HepG2 (cell line): Measurements from ENCODE around the gene RSKR. TPM values are rescaled to one million over a fixed set of nuclear protein-coding genes. Genes with fewer than 3 reads are reported as not detected.

ENCODE experiments used
- ASH2L ChIP-seq: fragments of 300-600, 200-600 bp; sonication (generic); IDR thresholded peaks from 2 replicates; pipeline ENCODE4 v1.7.0; 2017; ENCODE audit warnings: low read depth, mild to moderate bottlenecking, moderate library complexity, mixed read lengths, low read length; ENCODE audit not compliant: insufficient read length
- DNMT1 ChIP-seq: sonication (generic); formaldehyde crosslinking; IDR thresholded peaks from 2 replicates; pipeline ENCODE4 v1.5.1; 2020; ENCODE audit warnings: mild to moderate bottlenecking, missing genetic modification reagents
- ELF3 ChIP-seq: IDR thresholded peaks from 2 replicates; pipeline ENCODE4 v1.6.1; 2016; ENCODE audit warnings: missing genetic modification reagents, missing compliant biosample characterization
- GPN1 ChIP-seq: sonication (generic); formaldehyde crosslinking; IDR thresholded peaks from 2 replicates; pipeline ENCODE4 v1.5.1; 2020; ENCODE audit warnings: missing genetic modification reagents, borderline replicate concordance
- IKZF1 ChIP-seq: fragments of 450-650 bp; IDR thresholded peaks from 2 replicates; pipeline ENCODE4 v1.7.1; 2016
- SRF ChIP-seq: IDR thresholded peaks from 2 replicates; pipeline ENCODE4 v1.6.1; 2011; ENCODE audit warnings: mild to moderate bottlenecking, low read depth, low read length, moderate library complexity
- THAP9 ChIP-seq: sonication (generic); formaldehyde crosslinking; IDR thresholded peaks from 2 replicates; pipeline ENCODE4; 2020; ENCODE audit warnings: missing genetic modification reagents, mild to moderate bottlenecking, borderline replicate concordance
- TOE1 ChIP-seq: sonication (generic); formaldehyde crosslinking; IDR thresholded peaks from 2 replicates; pipeline ENCODE4 v1.4.0; 2020; ENCODE audit warnings: mild to moderate bottlenecking, missing genetic modification reagents
- XBP1 ChIP-seq: sonication (generic); formaldehyde crosslinking; IDR thresholded peaks from 2 replicates; pipeline ENCODE4 v1.5.0; 2020; ENCODE audit warnings: missing genetic modification reagents
- ZHX1 ChIP-seq: sonication (generic); formaldehyde crosslinking; IDR thresholded peaks from 2 replicates; pipeline ENCODE4 v1.8.1; 2022; ENCODE audit warnings: low read depth, mild to moderate bottlenecking, missing genetic modification reagents
- ZNF121 ChIP-seq: sonication (generic); formaldehyde crosslinking; IDR thresholded peaks from 2 replicates; pipeline ENCODE4 v1.5.0; 2020; ENCODE audit warnings: mild to moderate bottlenecking, missing genetic modification reagents
- ZNF558 ChIP-seq: sonication (generic); formaldehyde crosslinking; IDR thresholded peaks from 2 replicates; pipeline ENCODE4 v1.9.0; 2022; ENCODE audit warnings: mild to moderate bottlenecking, missing genetic modification reagents, borderline replicate concordance
- ZNF790 ChIP-seq: sonication (generic); formaldehyde crosslinking; IDR thresholded peaks from 2 replicates; pipeline ENCODE4 v1.8.0; 2022; ENCODE audit warnings: missing genetic modification reagents, mild to moderate bottlenecking, borderline replicate concordance
- polyA plus RNA-seq, 8 experiments: library from polyadenylated mRNA; depleted of rRNA in 3 of 8; stranded (reverse) in 7 of 8; unstranded in 1 of 8; fragments of >200 nt; fragmentation: Illumina TruSeq in 4 of 8; extraction: Trizol in 4 of 8; gene quantifications; 2 replicates each; pipeline versions ENCODE4 v1.2.1 to v1.2.3, GENCODE V29; 2011 to 2016; ENCODE audit warnings: low read depth in 4 of 8, missing spikeins in 1 of 8, mixed read lengths in 1 of 8; ENCODE audit not compliant: insufficient read depth in 1 of 8
- total RNA-seq, 5 experiments: library from RNA; depleted of rRNA; stranded (reverse); fragments of >200 nt; fragmentation: Illumina TruSeq; extraction: Trizol; gene quantifications; 2 replicates each; pipeline ENCODE4 v1.2.3, GENCODE V29; 2016; ENCODE audit warnings: low read depth in 1 of 5
- TF ChIP-seq, protein P1 (sequence below): sonication (generic); formaldehyde crosslinking; IDR thresholded peaks from 2 replicates; pipeline ENCODE4 v1.5.0; 2020; ENCODE audit warnings: missing genetic modification reagents, mild to moderate bottlenecking, borderline replicate concordance
- TF ChIP-seq, protein P2 (sequence below): sonication (generic); formaldehyde crosslinking; IDR thresholded peaks from 2 replicates; pipeline ENCODE4 v1.5.0; 2020; ENCODE audit warnings: missing genetic modification reagents

Gene RSKR
- total and polyA plus RNA-seq, 2 of the 13 experiments (the other 11 are each of a cell fraction or from before 2014, with no cell fraction given): 5.0 to 10.4 TPM

DNA sequence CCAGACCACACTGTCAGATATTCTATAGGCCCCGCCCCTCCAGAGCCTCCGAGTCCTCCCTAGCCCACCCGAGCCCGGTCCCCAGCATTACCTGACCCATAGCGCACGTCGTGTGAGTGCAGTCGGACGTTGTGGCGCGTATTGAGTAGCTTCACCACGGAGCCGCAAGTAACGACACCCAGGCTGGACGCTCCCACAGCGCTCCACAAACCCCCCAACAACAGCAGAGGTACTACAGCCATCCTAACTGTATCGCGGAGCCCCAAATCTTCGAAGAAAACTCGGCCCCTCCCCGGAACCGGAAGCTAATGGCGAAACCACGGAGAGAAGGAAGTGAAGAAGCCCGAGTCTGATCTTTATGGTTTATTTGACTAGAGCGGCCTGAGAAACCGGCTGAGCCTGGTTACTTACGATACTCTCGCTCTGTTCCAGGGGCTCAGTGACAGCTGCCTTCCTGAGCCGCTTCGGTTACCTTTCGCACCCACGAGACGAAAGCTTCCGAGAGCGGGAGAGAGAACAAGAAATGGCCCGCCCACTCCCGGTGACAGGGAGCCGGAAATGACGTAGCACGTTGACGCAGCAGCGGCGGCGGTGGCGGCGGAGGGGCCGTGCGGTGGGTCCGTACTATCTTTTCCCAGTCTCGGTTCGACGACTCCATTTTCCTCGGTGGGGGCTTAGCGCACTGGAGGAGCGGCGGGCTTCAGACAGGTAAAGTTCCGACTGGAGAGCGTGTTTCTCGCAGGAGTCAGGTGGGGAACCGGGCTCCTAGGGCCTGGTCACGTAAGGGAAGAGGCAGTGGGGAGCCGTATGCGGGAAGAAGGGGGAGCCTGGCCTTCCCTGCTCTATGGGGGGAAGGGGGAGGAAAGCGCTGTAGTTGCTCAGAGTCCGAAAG is 47.9 kb upstream of the RSKR start, which contains the start of the genes SDF2 and SUPT6H (continued):
- TF ChIP-seq ZHX1 (CRISPR knock-in tag) (no peak), SRF (no peak), ZNF558 (peak; percentile 87; the same call in 1 of the 2 replicates), TOE1 (CRISPR knock-in tag) (no peak), XBP1 (CRISPR knock-in tag) (no peak), ZNF121 (CRISPR knock-in tag) (peak; percentile 43; the same call in 1 of the 2 replicates), ELF3 (peak; percentile 73), DNMT1 (CRISPR knock-in tag) (peak; percentile 42; the same call in 1 of the 2 replicates), GPN1 (CRISPR knock-in tag) (no peak), THAP9 (peak; percentile 92), ZNF790 (CRISPR knock-in tag) (no peak), ASH2L (peak; percentile 97), IKZF1 (no peak)
- TF ChIP-seq, protein P1, sequence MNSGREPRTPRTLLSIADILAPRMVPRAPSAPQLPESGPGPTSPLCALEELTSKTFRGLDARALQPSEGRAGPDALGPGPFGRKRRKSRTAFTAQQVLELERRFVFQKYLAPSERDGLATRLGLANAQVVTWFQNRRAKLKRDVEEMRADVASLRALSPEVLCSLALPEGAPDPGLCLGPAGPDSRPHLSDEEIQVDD (CRISPR knock-in tag): no peak
- TF ChIP-seq, protein P2, sequence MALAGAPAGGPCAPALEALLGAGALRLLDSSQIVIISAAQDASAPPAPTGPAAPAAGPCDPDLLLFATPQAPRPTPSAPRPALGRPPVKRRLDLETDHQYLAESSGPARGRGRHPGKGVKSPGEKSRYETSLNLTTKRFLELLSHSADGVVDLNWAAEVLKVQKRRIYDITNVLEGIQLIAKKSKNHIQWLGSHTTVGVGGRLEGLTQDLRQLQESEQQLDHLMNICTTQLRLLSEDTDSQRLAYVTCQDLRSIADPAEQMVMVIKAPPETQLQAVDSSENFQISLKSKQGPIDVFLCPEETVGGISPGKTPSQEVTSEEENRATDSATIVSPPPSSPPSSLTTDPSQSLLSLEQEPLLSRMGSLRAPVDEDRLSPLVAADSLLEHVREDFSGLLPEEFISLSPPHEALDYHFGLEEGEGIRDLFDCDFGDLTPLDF (CRISPR knock-in tag): no peak
